Esophagus muscularis mucosa (tissue), 4 donors: ENCODE data around the gene ACTL10. TPM values are rescaled to one million over a fixed set of nuclear protein-coding genes. Genes with fewer than 3 reads are reported as not detected.

Source experiments
- DNase-seq: peaks from one replicate; pipeline ENCODE4 v3.0.0-alpha.2; 2017; ENCODE audit errors: extremely low spot score
- H3K27ac ChIP-seq, 4 donors: fragments of 200-600 bp; sonication (generic); replicated peaks in 1 of 4; 1 replicate in 3 of 4; 2 replicates in 1 of 4; pipeline ENCODE4 v1.5.1; 2016 to 2019; ENCODE audit warnings: mild to moderate bottlenecking in 1 of 4
- H3K27me3 ChIP-seq, 4 donors: fragments of 200-600 bp; sonication (generic); one replicate each; pipeline versions ENCODE4 v1.5.1 to v1.6.0; 2016 to 2019
- H3K36me3 ChIP-seq, 4 donors: fragments of 200-600 bp; sonication (generic); one replicate each; pipeline ENCODE4 v1.5.1; 2016 to 2019
- H3K4me1 ChIP-seq, 4 donors: fragments of 200-600 bp; sonication (generic); one replicate each; pipeline ENCODE4 v1.5.1; 2016 to 2019
- H3K4me3 ChIP-seq, 4 donors: fragments of 200-600 bp; sonication (generic); 1 replicate in 2 of 4; 2 replicates in 2 of 4; pipeline ENCODE4 v1.5.1; 2016 to 2019; ENCODE audit warnings: mild to moderate bottlenecking in 4 of 4, moderate library complexity in 1 of 4
- H3K9me3 ChIP-seq, 4 donors: fragments of 200-600 bp; sonication (generic); 1 replicate in 3 of 4; 2 replicates in 1 of 4; pipeline ENCODE4 v1.5.1; 2016 to 2019
- CTCF ChIP-seq, 3 experiments: fragments of 200-600 bp in 2 of 3; fragments of 450-650 bp in 1 of 3; sonication (generic) in 2 of 3; IDR thresholded peaks; one replicate each; pipeline ENCODE4 v1.5.1; 2017 to 2019; ENCODE audit warnings: antibody characterized with exemption in 3 of 3, mild to moderate bottlenecking in 2 of 3, moderate library complexity in 1 of 3
- EP300 ChIP-seq: sonication (generic); formaldehyde crosslinking; IDR thresholded peaks from one replicate; pipeline ENCODE4 v1.6.1; 2017; ENCODE audit warnings: antibody characterized with exemption
- POLR2A ChIP-seq: fragments of 450-650 bp; IDR thresholded peaks from one replicate; pipeline ENCODE4 v1.6.1; 2017; ENCODE audit warnings: antibody characterized with exemption, moderate library complexity, mild to moderate bottlenecking, low read depth
- POLR2AphosphoS5 ChIP-seq, 2 donors: sonication (generic); formaldehyde crosslinking; IDR thresholded peaks; one replicate each; pipeline ENCODE4 v1.6.1; 2017; ENCODE audit warnings: antibody characterized with exemption in 2 of 2
- WGBS: methylation state at CpG from one replicate; pipeline ENCODE4 v1.1.5; 2018; 5-methylcytosine and 5-hydroxymethylcytosine counted together
- intact Hi-C: fragments of 100-400 bp; cut with DNase I; formaldehyde crosslinking; loops from one replicate; pipeline ENCODE4 v1.15.1; 2023
- total RNA-seq, 4 donors: library from RNA; depleted of rRNA; stranded (reverse); fragments of >200 nt; gene quantifications; one replicate each; pipeline versions ENCODE4 v1.1.0 to v1.2.1, GENCODE V29; 2016

The ACTL10 gene
- total RNA-seq, 4 donors from 2014 or later: 1.3 to 2.5 (median 2.0) TPM

GRCh38 chr20:33689493-33689892, 22.8 kb downstream of the ACTL10 start:
- TF ChIP-seq CTCF (IDR thresholded peaks at IDR 0.05) (no peak), EP300 (no peak), POLR2AphosphoS5 (IDR thresholded peaks at IDR 0.05) (no peak), POLR2A (no peak)
- peaks cover 18 to 32% (median 31%) of the 10 kb centered on the region in 4 donors for H3K4me1 ChIP-seq
- no peak overlapping the region for H3K27ac ChIP-seq
- intact Hi-C loops: loop anchor here (5.0 kb wide), 1 partner anchor 43 kb away; the partner anchor contains the start of gene ZNF341
- H3K27me3 ChIP-seq: no peaks in the 10 kb centered on the region
- no peaks in the 10 kb centered on the region for H3K9me3 ChIP-seq
- H3K4me3 ChIP-seq: no peak overlapping the region
- WGBS: 100% methylated on average over 1 of the region's 1 CpG
- H3K36me3 ChIP-seq: no peaks in the 10 kb centered on the region
- no peak for DNase-seq

- no peak for TF ChIP-seq POLR2AphosphoS5 (IDR thresholded peaks at IDR 0.05)
- TF ChIP-seq EP300: no peak
- no peak for TF ChIP-seq CTCF (IDR thresholded peaks at IDR 0.05)
- no peak for TF ChIP-seq POLR2A
- H3K27me3 ChIP-seq: no peaks in the 10 kb centered on the region
- WGBS: 54% methylated on average over 4 of the region's 4 CpGs
- intact Hi-C loops: loop anchor here (5.0 kb wide), 1 partner anchor 42 kb away; the partner anchor contains the start of gene ZNF341
- H3K36me3 ChIP-seq: no peaks in the 10 kb centered on the region
- DNase-seq: no peak
- no peak overlapping the region for H3K4me3 ChIP-seq
- H3K4me1 ChIP-seq: peaks cover 16 to 30% (median 29%) of the 10 kb centered on the region in 4 donors
- H3K27ac ChIP-seq: no peak overlapping the region
- no peaks in the 10 kb centered on the region for H3K9me3 ChIP-seq
Observed at GRCh38 chr20:33689973-33690372, 23.2 kb downstream of the ACTL10 start.

- H3K27me3 ChIP-seq: no peaks in the 10 kb centered on the region
- no peak for DNase-seq
- intact Hi-C loops: no loop called here
- H3K36me3 ChIP-seq: no peaks in the 10 kb centered on the region
- no peak for TF ChIP-seq POLR2A
- TF ChIP-seq EP300: no peak
- no peak for TF ChIP-seq POLR2AphosphoS5 (IDR thresholded peaks at IDR 0.05)
- TF ChIP-seq CTCF (IDR thresholded peaks at IDR 0.05): no peak
- no peak overlapping the region for H3K4me3 ChIP-seq
- 94% methylated on average over 5 of the region's 5 CpGs for WGBS
- H3K27ac ChIP-seq: peak overlapping the region in 2 of 4 donors; percentile 44
- no peaks in the 10 kb centered on the region for H3K9me3 ChIP-seq
- peaks cover 6 to 31% (median 26%) of the 10 kb centered on the region in 4 donors for H3K4me1 ChIP-seq
Observed at GRCh38 chr20:33693289-33693688, 26.5 kb downstream of the ACTL10 start.

GRCh38 chr20:33693741-33694638, 27.2 kb downstream of the ACTL10 start:
- Histone ChIP-seq H3K27me3 (no peaks in the 10 kb centered on the region), H3K9me3 (no peaks in the 10 kb centered on the region), H3K4me1 (peaks cover 6 to 31% (median 26%) of the 10 kb centered on the region in 4 donors), H3K4me3 (no peak overlapping the region), H3K36me3 (no peaks in the 10 kb centered on the region), H3K27ac (peak overlapping the region; percentile 21 to 51 (median 44))
- 70% methylated on average over 15 of the region's 17 CpGs for WGBS
- intact Hi-C loops: no loop called here
- no peak for DNase-seq
- TF ChIP-seq EP300 (no peak), POLR2AphosphoS5 (IDR thresholded peaks at IDR 0.05) (no peak), CTCF (IDR thresholded peaks at IDR 0.05) (no peak), POLR2A (no peak)
